Measurements from ENCODE around the gene ACSM3.

- TF ChIP-seq REST (IDR thresholded peaks at IDR 0.05; ENCODE audit: low read depth, low read length) (no peak), POLR2AphosphoS5 (IDR thresholded peaks at IDR 0.05; ENCODE audit: low read depth, low read length) (no peak), MAX (IDR thresholded peaks at IDR 0.05; ENCODE audit: low read depth) (no peak), TCF12 (IDR thresholded peaks at IDR 0.05) (no peak), CTCF (IDR thresholded peaks at IDR 0.05) (no peak), MEF2A (IDR thresholded peaks at IDR 0.05; ENCODE audit: borderline replicate concordance, low read depth) (no peak), PBX3 (IDR thresholded peaks at IDR 0.05) (no peak), TAF1 (IDR thresholded peaks at IDR 0.05; ENCODE audit: borderline replicate concordance, low read depth, low read length) (no peak), FOSL2 (IDR thresholded peaks at IDR 0.05; ENCODE audit: borderline replicate concordance, low read depth) (no peak), TEAD4 (IDR thresholded peaks at IDR 0.05; ENCODE audit: borderline replicate concordance, insufficient read depth) (no peak), EP300 (IDR thresholded peaks at IDR 0.05; ENCODE audit: borderline replicate concordance in 1 of 2, low read depth in 1 of 2, low read length in 1 of 2) (no peak), SIN3A (IDR thresholded peaks at IDR 0.05; ENCODE audit: borderline replicate concordance, low read depth, low read length) (no peak)
Measured at GRCh38 chr16:20784204-20784603, 20.4 kb downstream of the ACSM3 start.
